OCI-LY1 (cell line): ENCODE results near the gene LRRC34.

Source experiments
- H2AFZ ChIP-seq: fragments of 200-600 bp; sonication (generic), shearing (Covaris generic); 2 replicates; pipeline ENCODE4 v1.6.0; 2014; ENCODE audit warnings: antibody characterized with exemption, mild to moderate bottlenecking, low read length
- H3F3A ChIP-seq: fragments of 200-600 bp; sonication (generic), shearing (Covaris generic); 2 replicates; pipeline ENCODE4 v1.6.0; 2014; ENCODE audit warnings: mild to moderate bottlenecking, antibody characterized with exemption, low read length, moderate library complexity; ENCODE audit not compliant: insufficient read depth
- H3K27ac ChIP-seq: fragments of 200-600 bp; sonication (generic); 2 replicates; pipeline ENCODE4 v1.5.1; 2014; ENCODE audit warnings: low read length, mixed run types, mild to moderate bottlenecking, low read depth; ENCODE audit not compliant: poor library complexity, severe bottlenecking
- H3K27me3 ChIP-seq: fragments of 200-600 bp; sonication (generic); 2 replicates; pipeline ENCODE4 v1.6.0; 2014; ENCODE audit warnings: antibody characterized with exemption, mild to moderate bottlenecking, low read length, moderate library complexity; ENCODE audit not compliant: insufficient read depth
- H3K36me3 ChIP-seq: fragments of 200-600 bp; sonication (generic); 2 replicates; pipeline ENCODE4 v1.6.1; 2014; ENCODE audit warnings: mild to moderate bottlenecking, antibody characterized with exemption, low read length, moderate library complexity, mixed read lengths; ENCODE audit not compliant: insufficient read depth
- H3K4me1 ChIP-seq: fragments of 200-600 bp; sonication (generic); 2 replicates; pipeline ENCODE4 v1.5.1; 2014; ENCODE audit warnings: mild to moderate bottlenecking, low read length, moderate library complexity; ENCODE audit not compliant: insufficient read depth, severe bottlenecking
- H3K4me2 ChIP-seq: fragments of 200-600 bp; sonication (generic), shearing (Covaris generic); 2 replicates; pipeline ENCODE4 v1.6.1; 2014; ENCODE audit warnings: low read length
- H3K4me3 ChIP-seq: fragments of 200-600 bp; sonication (generic); 2 replicates; pipeline ENCODE4 v1.5.1; 2014; ENCODE audit warnings: low read length, low read depth, mild to moderate bottlenecking, mixed read lengths; ENCODE audit not compliant: poor library complexity, severe bottlenecking
- H3K79me2 ChIP-seq: fragments of 200-600 bp; shearing (Covaris generic); 2 replicates; pipeline ENCODE4 v1.6.1; 2016; ENCODE audit warnings: mixed run types, low read length, mixed read lengths; ENCODE audit not compliant: insufficient read depth
- H3K9ac ChIP-seq: fragments of 200-600 bp; sonication (generic), shearing (Covaris generic); 2 replicates; pipeline ENCODE4 v1.6.1; 2014; ENCODE audit warnings: mild to moderate bottlenecking, low read length, mixed read lengths
- H3K9me2 ChIP-seq: fragments of 200-600 bp; sonication (generic), shearing (Covaris generic); 2 replicates; pipeline ENCODE4 v1.6.1; 2014; ENCODE audit warnings: low read depth, mild to moderate bottlenecking, low read length, mixed read lengths
- H3K9me3 ChIP-seq: fragments of 200-600 bp; shearing (Covaris generic); 2 replicates; pipeline ENCODE4 v1.6.1; 2014; ENCODE audit warnings: low read length, mixed read lengths
- H4K20me1 ChIP-seq: fragments of 200-600 bp; sonication (generic), shearing (Covaris generic); 2 replicates; pipeline ENCODE4 v1.6.0; 2016; ENCODE audit warnings: mild to moderate bottlenecking, low read length; ENCODE audit not compliant: insufficient read depth
- CTCF ChIP-seq: fragments of 200-600 bp; sonication (generic), shearing (Covaris generic); IDR thresholded peaks from 2 replicates; pipeline ENCODE4 v1.5.1; 2017; ENCODE audit warnings: mild to moderate bottlenecking, antibody characterized with exemption, low read length, moderate library complexity, mixed read lengths
- EZH2 ChIP-seq: fragments of 200-600 bp; sonication (generic), shearing (Covaris generic); IDR thresholded peaks from 2 replicates; pipeline ENCODE4 v1.8.0; 2017; ENCODE audit warnings: borderline replicate concordance, mixed run types, mild to moderate bottlenecking, antibody characterized with exemption, low read length, moderate library complexity, mixed read lengths

LRRC34 gene

GRCh38 chr3:169787120-169787519, 25.6 kb downstream of the LRRC34 start:
- Histone ChIP-seq H3K9me3 (no peaks in the 10 kb centered on the region), H3K4me3 (no peak overlapping the region), H3K27me3 (no peaks in the 10 kb centered on the region), H3K36me3 (peaks cover 83% of the 10 kb centered on the region), H3K27ac (no peak overlapping the region), H3K9me2 (no peaks in the 10 kb centered on the region), H3K79me2 (no peaks in the 10 kb centered on the region), H3K4me1 (no peaks in the 10 kb centered on the region), H3K9ac (no peak overlapping the region), H3F3A (no peaks in the 10 kb centered on the region), H2AFZ (no peak overlapping the region), H4K20me1 (no peaks in the 10 kb centered on the region), H3K4me2 (no peak overlapping the region)
- TF ChIP-seq EZH2 = no peak
- no peak for TF ChIP-seq CTCF

- H3K27me3 ChIP-seq = no peaks in the 10 kb centered on the region
- H3K4me1 ChIP-seq = no peaks in the 10 kb centered on the region
- H3K36me3 ChIP-seq = peaks cover 97% of the 10 kb centered on the region
- H3K4me2 ChIP-seq = no peak overlapping the region
- no peaks in the 10 kb centered on the region for H3K9me3 ChIP-seq
- H3F3A ChIP-seq = no peaks in the 10 kb centered on the region
- no peak overlapping the region for H2AFZ ChIP-seq
- no peak overlapping the region for H3K4me3 ChIP-seq
- H3K9ac ChIP-seq = no peak overlapping the region
- no peak for TF ChIP-seq CTCF
- TF ChIP-seq EZH2 = no peak
- H3K79me2 ChIP-seq = peaks cover under 1% of the 10 kb centered on the region; the same call in 1 of the 2 replicates
- H3K9me2 ChIP-seq = no peaks in the 10 kb centered on the region
- no peak overlapping the region for H3K27ac ChIP-seq
- H4K20me1 ChIP-seq = no peaks in the 10 kb centered on the region
Measured at GRCh38 chr3:169781209-169781855, 31.4 kb downstream of the LRRC34 start.

- Histone ChIP-seq H3K4me3 (no peak overlapping the region), H2AFZ (no peak overlapping the region), H3K27ac (no peak overlapping the region), H3K36me3 (peaks cover 97% of the 10 kb centered on the region), H3K79me2 (peaks cover 6% of the 10 kb centered on the region), H3K9me3 (no peaks in the 10 kb centered on the region), H3K4me1 (peaks cover 3% of the 10 kb centered on the region), H3K27me3 (no peaks in the 10 kb centered on the region), H3F3A (no peaks in the 10 kb centered on the region), H3K4me2 (no peak overlapping the region), H4K20me1 (no peaks in the 10 kb centered on the region), H3K9ac (no peak overlapping the region), H3K9me2 (no peaks in the 10 kb centered on the region)
- TF ChIP-seq CTCF (no peak), EZH2 (no peak)
Measured at GRCh38 chr3:169780742-169781141, 32.0 kb downstream of the LRRC34 start.
